ENCODE results near the gene SCCPDH. TPM values are rescaled to one million over a fixed set of nuclear protein-coding genes. Genes with fewer than 3 reads are reported as not detected.

The SCCPDH gene
- total and polyA plus RNA-seq, 2 of the 13 experiments (the other 11 are each of a cell fraction or from before 2014, with no cell fraction given), result 36.7 to 62.3 TPM

DNA sequence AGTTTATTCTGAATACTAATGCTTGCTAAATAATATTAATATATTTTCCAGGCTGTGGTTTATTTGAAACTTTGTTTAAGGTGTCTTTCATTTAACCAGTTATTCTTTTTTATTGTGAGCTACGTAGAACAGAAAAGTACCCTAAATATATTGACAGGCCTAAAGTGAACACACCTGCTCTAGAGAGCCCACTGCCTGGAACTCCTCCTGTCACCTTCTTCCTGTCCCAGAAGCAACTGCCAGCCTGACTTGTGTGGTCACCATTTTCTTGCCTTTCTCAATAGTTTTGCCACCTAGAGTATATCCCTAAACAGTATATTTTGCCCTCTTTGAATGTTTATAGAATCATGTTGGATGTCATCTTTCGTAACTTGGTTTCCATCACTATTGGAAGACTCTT is 48.5 kb downstream of the SCCPDH start:
- 99% methylated on average over 2 of the region's 2 CpGs for WGBS (ENCODE audit: low lambda C conversion rate)

DNA sequence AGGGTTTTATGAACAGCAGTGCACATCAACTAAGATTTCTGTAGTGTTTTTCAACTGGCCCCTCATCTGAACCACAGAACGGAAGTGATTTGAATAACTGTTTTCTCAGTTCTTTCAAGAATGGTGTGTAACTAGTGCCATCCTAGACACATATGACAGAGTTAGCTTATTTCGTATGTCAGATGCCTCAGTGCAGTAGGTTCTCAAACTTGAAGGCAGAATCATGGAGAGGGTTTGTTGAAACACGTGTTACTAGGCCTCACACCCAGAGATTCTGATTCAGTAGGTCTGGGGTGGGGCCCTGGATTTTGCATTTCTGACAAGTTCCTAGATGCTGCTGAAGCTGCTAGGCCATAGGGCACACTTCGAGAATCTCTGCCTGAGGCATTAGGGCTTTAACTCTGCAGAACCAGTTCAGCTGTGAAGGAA is 49.0 kb downstream of the SCCPDH start:
- 98% methylated on average over 4 of the region's 4 CpGs for WGBS (ENCODE audit: low lambda C conversion rate)
- Histone ChIP-seq H3K79me2 (ENCODE audit: insufficient read depth, low read length) (no peaks in the 10 kb centered on the region), H3K4me1 (ENCODE audit: insufficient read depth, low read length) (no peaks in the 10 kb centered on the region), H3K9ac (ENCODE audit: insufficient read depth, low read depth, low read length) (no peak overlapping the region), H3K9me3 (ENCODE audit: low read length) (no peaks in the 10 kb centered on the region), H4K20me1 (ENCODE audit: insufficient read depth, low read length) (no peaks in the 10 kb centered on the region), H2AFZ (ENCODE audit: low read length) (no peak overlapping the region), H3K4me3 (replicated peaks in 1 of 3; ENCODE audit: insufficient read depth in 1 of 3, low read depth in 2 of 3, low read length in 3 of 3) (no peak overlapping the region), H3K36me3 (replicated peaks in 1 of 2; ENCODE audit: control insufficient read depth in 1 of 2, insufficient read depth in 2 of 2, low read length in 2 of 2) (peaks cover 16 to 64% of the 10 kb centered on the region in 2 experiments), H3K27me3 (ENCODE audit: control insufficient read depth in 1 of 2, insufficient read depth in 2 of 2, low read length in 2 of 2) (no peaks in the 10 kb centered on the region), H3K4me2 (ENCODE audit: low read depth, low read length) (no peak overlapping the region), H3K27ac (ENCODE audit: extremely low read length, insufficient read depth, low read length) (no peak overlapping the region)
- FAIRE-seq, result no peak
- POLR2A ChIA-PET, result no interaction called here
- no TSS peak for BruUV-seq (replicated peaks)
- CTCF ChIA-PET (ENCODE audit: low intra/inter-chr PET ratio, low total read pairs), result no interaction called here
- ATAC-seq, result no peak
- intact Hi-C loops (cut with micrococcal nuclease; ENCODE audit: unreplicated experiment), result no loop called here
- in situ Hi-C loops (cut with HindIII; ENCODE audit: extremely low pct_ligation_motif_present, low pct_unique_long_range_greater_than_20kb), result no loop called here
- no peak for DNase-seq (ENCODE audit: low spot score)
- TF ChIP-seq SIX1 (CRISPR knock-in tag; IDR thresholded peaks at IDR 0.05; ENCODE audit: borderline replicate concordance) (no peak), ZNF24 (IDR thresholded peaks at IDR 0.05) (no peak)
- TF ChIP-seq, protein P1, sequence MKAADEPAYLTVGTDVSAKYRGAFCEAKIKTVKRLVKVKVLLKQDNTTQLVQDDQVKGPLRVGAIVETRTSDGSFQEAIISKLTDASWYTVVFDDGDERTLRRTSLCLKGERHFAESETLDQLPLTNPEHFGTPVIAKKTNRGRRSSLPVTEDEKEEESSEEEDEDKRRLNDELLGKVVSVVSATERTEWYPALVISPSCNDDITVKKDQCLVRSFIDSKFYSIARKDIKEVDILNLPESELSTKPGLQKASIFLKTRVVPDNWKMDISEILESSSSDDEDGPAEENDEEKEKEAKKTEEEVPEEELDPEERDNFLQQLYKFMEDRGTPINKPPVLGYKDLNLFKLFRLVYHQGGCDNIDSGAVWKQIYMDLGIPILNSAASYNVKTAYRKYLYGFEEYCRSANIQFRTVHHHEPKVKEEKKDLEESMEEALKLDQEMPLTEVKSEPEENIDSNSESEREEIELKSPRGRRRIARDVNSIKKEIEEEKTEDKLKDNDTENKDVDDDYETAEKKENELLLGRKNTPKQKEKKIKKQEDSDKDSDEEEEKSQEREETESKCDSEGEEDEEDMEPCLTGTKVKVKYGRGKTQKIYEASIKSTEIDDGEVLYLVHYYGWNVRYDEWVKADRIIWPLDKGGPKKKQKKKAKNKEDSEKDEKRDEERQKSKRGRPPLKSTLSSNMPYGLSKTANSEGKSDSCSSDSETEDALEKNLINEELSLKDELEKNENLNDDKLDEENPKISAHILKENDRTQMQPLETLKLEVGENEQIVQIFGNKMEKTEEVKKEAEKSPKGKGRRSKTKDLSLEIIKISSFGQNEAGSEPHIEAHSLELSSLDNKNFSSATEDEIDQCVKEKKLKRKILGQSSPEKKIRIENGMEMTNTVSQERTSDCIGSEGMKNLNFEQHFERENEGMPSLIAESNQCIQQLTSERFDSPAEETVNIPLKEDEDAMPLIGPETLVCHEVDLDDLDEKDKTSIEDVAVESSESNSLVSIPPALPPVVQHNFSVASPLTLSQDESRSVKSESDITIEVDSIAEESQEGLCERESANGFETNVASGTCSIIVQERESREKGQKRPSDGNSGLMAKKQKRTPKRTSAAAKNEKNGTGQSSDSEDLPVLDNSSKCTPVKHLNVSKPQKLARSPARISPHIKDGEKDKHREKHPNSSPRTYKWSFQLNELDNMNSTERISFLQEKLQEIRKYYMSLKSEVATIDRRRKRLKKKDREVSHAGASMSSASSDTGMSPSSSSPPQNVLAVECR (CRISPR knock-in tag; IDR thresholded peaks at IDR 0.05; ENCODE audit: borderline replicate concordance), result no peak

More for the DNA sequence above, 48.5 kb downstream of the SCCPDH start:
- FAIRE-seq (no peak), DNase-seq (ENCODE audit: low spot score) (no peak), ATAC-seq (no peak)
- TF ChIP-seq ZIK1 (CRISPR knock-in tag; IDR thresholded peaks at IDR 0.05; ENCODE audit: borderline replicate concordance, low read depth) (no peak), SETDB1 (CRISPR knock-in tag; IDR thresholded peaks at IDR 0.05; ENCODE audit: borderline replicate concordance) (no peak), HNF4A (CRISPR knock-in tag; IDR thresholded peaks at IDR 0.05) (no peak), MIER3 (CRISPR knock-in tag; IDR thresholded peaks at IDR 0.05; ENCODE audit: borderline replicate concordance) (no peak)
- TF ChIP-seq, protein P2, sequence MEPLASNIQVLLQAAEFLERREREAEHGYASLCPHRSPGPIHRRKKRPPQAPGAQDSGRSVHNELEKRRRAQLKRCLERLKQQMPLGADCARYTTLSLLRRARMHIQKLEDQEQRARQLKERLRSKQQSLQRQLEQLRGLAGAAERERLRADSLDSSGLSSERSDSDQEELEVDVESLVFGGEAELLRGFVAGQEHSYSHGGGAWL (CRISPR knock-in tag; IDR thresholded peaks at IDR 0.05), result no peak
- no peaks in the 10 kb centered on the region for H3K9me3 ChIP-seq (ENCODE audit: low read length)
- H2AFZ ChIP-seq (ENCODE audit: low read length), result no peak overlapping the region
- no TSS peak for BruUV-seq (replicated peaks)
- peaks cover 16 to 67% of the 10 kb centered on the region in 2 experiments for H3K36me3 ChIP-seq (replicated peaks in 1 of 2; ENCODE audit: control insufficient read depth in 1 of 2, insufficient read depth in 2 of 2, low read length in 2 of 2)
- intact Hi-C loops (cut with micrococcal nuclease; ENCODE audit: unreplicated experiment), result no loop called here
- H3K79me2 ChIP-seq (ENCODE audit: insufficient read depth, low read length), result no peaks in the 10 kb centered on the region
- no peaks in the 10 kb centered on the region for H4K20me1 ChIP-seq (ENCODE audit: insufficient read depth, low read length)
- no peaks in the 10 kb centered on the region for H3K4me1 ChIP-seq (ENCODE audit: insufficient read depth, low read length)
- H3K4me3 ChIP-seq (replicated peaks in 1 of 3; ENCODE audit: insufficient read depth in 1 of 3, low read depth in 2 of 3, low read length in 3 of 3), result no peak overlapping the region
- ChIA-PET POLR2A (no interaction called here), CTCF (ENCODE audit: low intra/inter-chr PET ratio, low total read pairs) (no interaction called here)
- H3K9ac ChIP-seq (ENCODE audit: insufficient read depth, low read depth, low read length), result no peak overlapping the region
- no peaks in the 10 kb centered on the region for H3K27me3 ChIP-seq (ENCODE audit: control insufficient read depth in 1 of 2, insufficient read depth in 2 of 2, low read length in 2 of 2)
- no peak overlapping the region for H3K4me2 ChIP-seq (ENCODE audit: low read depth, low read length)
- in situ Hi-C loops (cut with HindIII; ENCODE audit: extremely low pct_ligation_motif_present, low pct_unique_long_range_greater_than_20kb), result no loop called here
- H3K27ac ChIP-seq (ENCODE audit: extremely low read length, insufficient read depth, low read length), result no peak overlapping the region

Data from HepG2 (cell line).